OCI-LY3 (cell line): ENCODE data around the gene TACC3.

Experiments used
- EZH2phosphoT487 ChIP-seq: fragments of 200-600 bp; shearing (Covaris generic); IDR thresholded peaks from 2 replicates; pipeline ENCODE4 v1.6.1; 2018; ENCODE audit warnings: antibody characterized with exemption, mixed run types, low read depth
- TF ChIP-seq, protein P1 (sequence below): fragments of 200-600, 300-600 bp; sonication (generic); IDR thresholded peaks from 2 replicates; pipeline ENCODE4 v1.5.1; 2014; ENCODE audit warnings: antibody characterized with exemption, low read length, low read depth

DNA sequence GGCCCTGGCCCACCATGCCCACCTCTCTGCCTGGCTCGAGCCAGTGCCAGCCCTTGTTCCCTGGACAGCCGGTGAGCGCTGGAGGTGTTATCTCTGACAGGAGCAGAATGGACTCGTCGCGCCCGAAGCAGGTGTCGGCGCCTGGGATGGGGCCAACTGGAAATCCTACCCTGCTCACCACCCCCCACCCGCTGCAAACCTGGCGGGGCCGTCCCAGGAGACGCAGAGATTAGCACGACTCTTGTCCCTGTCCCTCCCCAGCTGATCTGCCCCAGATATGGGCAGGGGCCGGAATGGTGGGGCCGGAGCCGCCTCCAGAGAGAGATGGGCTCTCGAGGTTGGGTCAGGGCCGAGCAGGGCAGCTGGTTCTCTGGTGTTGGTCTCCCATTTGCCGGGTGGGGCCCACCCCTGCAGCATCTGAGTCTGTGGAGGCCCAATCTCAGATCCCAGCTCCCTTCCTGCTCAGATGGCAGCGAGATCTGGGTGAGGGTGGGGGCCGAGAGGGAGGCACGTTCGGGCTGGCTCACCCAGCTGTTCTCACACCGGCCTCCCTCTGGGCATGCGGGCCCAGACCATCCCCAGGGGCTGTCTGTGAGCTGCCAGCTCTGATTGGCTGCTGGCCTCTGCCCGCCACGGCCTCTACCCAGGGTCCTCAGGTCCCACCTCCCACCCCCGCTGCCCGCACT lies 51.7 kb downstream of the TACC3 start:
- TF ChIP-seq, protein P1, sequence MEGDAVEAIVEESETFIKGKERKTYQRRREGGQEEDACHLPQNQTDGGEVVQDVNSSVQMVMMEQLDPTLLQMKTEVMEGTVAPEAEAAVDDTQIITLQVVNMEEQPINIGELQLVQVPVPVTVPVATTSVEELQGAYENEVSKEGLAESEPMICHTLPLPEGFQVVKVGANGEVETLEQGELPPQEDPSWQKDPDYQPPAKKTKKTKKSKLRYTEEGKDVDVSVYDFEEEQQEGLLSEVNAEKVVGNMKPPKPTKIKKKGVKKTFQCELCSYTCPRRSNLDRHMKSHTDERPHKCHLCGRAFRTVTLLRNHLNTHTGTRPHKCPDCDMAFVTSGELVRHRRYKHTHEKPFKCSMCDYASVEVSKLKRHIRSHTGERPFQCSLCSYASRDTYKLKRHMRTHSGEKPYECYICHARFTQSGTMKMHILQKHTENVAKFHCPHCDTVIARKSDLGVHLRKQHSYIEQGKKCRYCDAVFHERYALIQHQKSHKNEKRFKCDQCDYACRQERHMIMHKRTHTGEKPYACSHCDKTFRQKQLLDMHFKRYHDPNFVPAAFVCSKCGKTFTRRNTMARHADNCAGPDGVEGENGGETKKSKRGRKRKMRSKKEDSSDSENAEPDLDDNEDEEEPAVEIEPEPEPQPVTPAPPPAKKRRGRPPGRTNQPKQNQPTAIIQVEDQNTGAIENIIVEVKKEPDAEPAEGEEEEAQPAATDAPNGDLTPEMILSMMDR, result no peak
- no peak for TF ChIP-seq EZH2phosphoT487
